ENCODE results near the gene IL1R2. TPM values are rescaled to one million over a fixed set of nuclear protein-coding genes. Genes with fewer than 3 reads are reported as not detected.

The IL1R2 gene
- total and polyA plus RNA-seq, 2 of the 8 experiments (the other 6 are each of a cell fraction or from before 2014, with no cell fraction given) = 0.06 TPM; not detected in 1

DNA sequence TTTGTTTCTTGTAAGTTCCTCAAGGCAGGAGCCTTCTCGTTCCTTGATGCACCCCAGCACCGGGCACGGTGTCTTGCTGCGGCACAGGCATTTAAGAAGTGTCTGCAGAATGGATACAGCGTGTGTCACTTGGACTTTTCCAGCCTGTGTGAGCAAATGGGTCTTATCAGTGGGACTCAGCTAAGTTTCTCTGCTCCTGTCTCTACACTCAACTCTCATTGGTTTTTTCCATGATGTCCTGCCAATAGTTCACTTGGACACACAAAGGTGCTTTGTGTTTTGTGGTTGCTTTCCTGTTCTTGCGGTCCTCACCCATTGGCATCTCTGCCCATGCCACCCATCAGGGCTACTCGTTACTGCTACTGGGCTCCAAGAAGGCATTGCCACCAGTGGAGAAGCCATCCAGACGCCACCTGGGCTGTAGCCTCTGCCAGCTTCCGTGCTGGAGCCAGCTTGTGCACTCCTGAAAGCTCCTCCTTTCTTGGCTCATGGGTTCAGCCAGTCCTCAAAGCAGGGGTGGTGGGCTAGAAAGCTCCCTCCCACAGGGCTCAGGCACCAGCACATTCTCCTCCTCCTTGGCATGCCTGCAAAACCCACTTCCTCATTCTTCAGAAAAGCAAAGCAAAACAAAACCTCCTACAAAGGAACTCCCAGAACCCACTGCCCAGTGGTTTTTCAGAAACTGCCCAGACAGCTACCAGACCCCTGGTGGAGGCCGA, 41.4 kb downstream of the IL1R2 start (continued):
- TF ChIP-seq, protein P1, sequence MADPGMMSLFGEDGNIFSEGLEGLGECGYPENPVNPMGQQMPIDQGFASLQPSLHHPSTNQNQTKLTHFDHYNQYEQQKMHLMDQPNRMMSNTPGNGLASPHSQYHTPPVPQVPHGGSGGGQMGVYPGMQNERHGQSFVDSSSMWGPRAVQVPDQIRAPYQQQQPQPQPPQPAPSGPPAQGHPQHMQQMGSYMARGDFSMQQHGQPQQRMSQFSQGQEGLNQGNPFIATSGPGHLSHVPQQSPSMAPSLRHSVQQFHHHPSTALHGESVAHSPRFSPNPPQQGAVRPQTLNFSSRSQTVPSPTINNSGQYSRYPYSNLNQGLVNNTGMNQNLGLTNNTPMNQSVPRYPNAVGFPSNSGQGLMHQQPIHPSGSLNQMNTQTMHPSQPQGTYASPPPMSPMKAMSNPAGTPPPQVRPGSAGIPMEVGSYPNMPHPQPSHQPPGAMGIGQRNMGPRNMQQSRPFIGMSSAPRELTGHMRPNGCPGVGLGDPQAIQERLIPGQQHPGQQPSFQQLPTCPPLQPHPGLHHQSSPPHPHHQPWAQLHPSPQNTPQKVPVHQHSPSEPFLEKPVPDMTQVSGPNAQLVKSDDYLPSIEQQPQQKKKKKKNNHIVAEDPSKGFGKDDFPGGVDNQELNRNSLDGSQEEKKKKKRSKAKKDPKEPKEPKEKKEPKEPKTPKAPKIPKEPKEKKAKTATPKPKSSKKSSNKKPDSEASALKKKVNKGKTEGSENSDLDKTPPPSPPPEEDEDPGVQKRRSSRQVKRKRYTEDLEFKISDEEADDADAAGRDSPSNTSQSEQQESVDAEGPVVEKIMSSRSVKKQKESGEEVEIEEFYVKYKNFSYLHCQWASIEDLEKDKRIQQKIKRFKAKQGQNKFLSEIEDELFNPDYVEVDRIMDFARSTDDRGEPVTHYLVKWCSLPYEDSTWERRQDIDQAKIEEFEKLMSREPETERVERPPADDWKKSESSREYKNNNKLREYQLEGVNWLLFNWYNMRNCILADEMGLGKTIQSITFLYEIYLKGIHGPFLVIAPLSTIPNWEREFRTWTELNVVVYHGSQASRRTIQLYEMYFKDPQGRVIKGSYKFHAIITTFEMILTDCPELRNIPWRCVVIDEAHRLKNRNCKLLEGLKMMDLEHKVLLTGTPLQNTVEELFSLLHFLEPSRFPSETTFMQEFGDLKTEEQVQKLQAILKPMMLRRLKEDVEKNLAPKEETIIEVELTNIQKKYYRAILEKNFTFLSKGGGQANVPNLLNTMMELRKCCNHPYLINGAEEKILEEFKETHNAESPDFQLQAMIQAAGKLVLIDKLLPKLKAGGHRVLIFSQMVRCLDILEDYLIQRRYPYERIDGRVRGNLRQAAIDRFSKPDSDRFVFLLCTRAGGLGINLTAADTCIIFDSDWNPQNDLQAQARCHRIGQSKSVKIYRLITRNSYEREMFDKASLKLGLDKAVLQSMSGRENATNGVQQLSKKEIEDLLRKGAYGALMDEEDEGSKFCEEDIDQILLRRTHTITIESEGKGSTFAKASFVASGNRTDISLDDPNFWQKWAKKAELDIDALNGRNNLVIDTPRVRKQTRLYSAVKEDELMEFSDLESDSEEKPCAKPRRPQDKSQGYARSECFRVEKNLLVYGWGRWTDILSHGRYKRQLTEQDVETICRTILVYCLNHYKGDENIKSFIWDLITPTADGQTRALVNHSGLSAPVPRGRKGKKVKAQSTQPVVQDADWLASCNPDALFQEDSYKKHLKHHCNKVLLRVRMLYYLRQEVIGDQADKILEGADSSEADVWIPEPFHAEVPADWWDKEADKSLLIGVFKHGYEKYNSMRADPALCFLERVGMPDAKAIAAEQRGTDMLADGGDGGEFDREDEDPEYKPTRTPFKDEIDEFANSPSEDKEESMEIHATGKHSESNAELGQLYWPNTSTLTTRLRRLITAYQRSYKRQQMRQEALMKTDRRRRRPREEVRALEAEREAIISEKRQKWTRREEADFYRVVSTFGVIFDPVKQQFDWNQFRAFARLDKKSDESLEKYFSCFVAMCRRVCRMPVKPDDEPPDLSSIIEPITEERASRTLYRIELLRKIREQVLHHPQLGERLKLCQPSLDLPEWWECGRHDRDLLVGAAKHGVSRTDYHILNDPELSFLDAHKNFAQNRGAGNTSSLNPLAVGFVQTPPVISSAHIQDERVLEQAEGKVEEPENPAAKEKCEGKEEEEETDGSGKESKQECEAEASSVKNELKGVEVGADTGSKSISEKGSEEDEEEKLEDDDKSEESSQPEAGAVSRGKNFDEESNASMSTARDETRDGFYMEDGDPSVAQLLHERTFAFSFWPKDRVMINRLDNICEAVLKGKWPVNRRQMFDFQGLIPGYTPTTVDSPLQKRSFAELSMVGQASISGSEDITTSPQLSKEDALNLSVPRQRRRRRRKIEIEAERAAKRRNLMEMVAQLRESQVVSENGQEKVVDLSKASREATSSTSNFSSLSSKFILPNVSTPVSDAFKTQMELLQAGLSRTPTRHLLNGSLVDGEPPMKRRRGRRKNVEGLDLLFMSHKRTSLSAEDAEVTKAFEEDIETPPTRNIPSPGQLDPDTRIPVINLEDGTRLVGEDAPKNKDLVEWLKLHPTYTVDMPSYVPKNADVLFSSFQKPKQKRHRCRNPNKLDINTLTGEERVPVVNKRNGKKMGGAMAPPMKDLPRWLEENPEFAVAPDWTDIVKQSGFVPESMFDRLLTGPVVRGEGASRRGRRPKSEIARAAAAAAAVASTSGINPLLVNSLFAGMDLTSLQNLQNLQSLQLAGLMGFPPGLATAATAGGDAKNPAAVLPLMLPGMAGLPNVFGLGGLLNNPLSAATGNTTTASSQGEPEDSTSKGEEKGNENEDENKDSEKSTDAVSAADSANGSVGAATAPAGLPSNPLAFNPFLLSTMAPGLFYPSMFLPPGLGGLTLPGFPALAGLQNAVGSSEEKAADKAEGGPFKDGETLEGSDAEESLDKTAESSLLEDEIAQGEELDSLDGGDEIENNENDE (IDR thresholded peaks at IDR 0.05; ENCODE audit: insufficient replicate concordance, low read length) = no peak
- TF ChIP-seq CEBPB (IDR thresholded peaks at IDR 0.05; ENCODE audit: low read depth, low read length) (no peak), RAD21 (IDR thresholded peaks at IDR 0.05 in 1 of 2, conservative IDR thresholded peaks at IDR 0.05 in 1 of 2; ENCODE audit: low read depth in 2 of 2, low read length in 2 of 2) (no peak), CBX5 (IDR thresholded peaks at IDR 0.05; ENCODE audit: low read depth, low read length) (no peak), TBP (IDR thresholded peaks at IDR 0.05; ENCODE audit: low read depth, low read length) (no peak), SP4 (IDR thresholded peaks at IDR 0.05; ENCODE audit: low read length) (no peak), CHD1 (IDR thresholded peaks at IDR 0.05; ENCODE audit: low read depth, low read length) (no peak), KDM4A (IDR thresholded peaks at IDR 0.05; ENCODE audit: low read depth, low read length, severe bottlenecking) (no peak), SIN3A (conservative IDR thresholded peaks at IDR 0.05 in 1 of 2, IDR thresholded peaks at IDR 0.05 in 1 of 2; ENCODE audit: low read depth in 1 of 2, low read length in 2 of 2) (no peak)
- TF ChIP-seq, protein P2, sequence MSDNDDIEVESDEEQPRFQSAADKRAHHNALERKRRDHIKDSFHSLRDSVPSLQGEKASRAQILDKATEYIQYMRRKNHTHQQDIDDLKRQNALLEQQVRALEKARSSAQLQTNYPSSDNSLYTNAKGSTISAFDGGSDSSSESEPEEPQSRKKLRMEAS (IDR thresholded peaks at IDR 0.05) = no peak
